Left ventricle myocardium inferior (tissue), 1 donor: ENCODE measurements around the gene WASHC2A. TPM values are rescaled to one million over a fixed set of nuclear protein-coding genes. Genes with fewer than 3 reads are reported as not detected.
"Not testable (repeated sequence)": the region's sequence is repeated elsewhere in the genome, so short reads cannot be mapped to it uniquely, and the experiment has no call there.

Source experiments
- DNase-seq: peaks from one replicate; pipeline ENCODE4 v3.0.0-alpha.2; 2020
- H3K27ac ChIP-seq: fragments of 200-600 bp; replicated peaks from 2 replicates; pipeline ENCODE4 v1.8.0; 2021
- H3K27me3 ChIP-seq: fragments of 200-600 bp; 2 replicates; pipeline ENCODE4 v1.8.0; 2021; ENCODE audit warnings: low read depth
- H3K36me3 ChIP-seq: fragments of 200-600 bp; 2 replicates; pipeline ENCODE4 v1.8.0; 2021
- H3K4me1 ChIP-seq: fragments of 200-600 bp; 2 replicates; pipeline ENCODE4 v1.8.0; 2021
- H3K4me3 ChIP-seq: fragments of 200-600 bp; 2 replicates; pipeline ENCODE4 v1.8.0; 2021; ENCODE audit warnings: mild to moderate bottlenecking, moderate library complexity
- H3K9me3 ChIP-seq: fragments of 200-600 bp; replicated peaks from 2 replicates; pipeline ENCODE4 v1.8.0; 2021
- intact Hi-C: fragments of 100-400 bp; cut with micrococcal nuclease; formaldehyde crosslinking; loops from one replicate; pipeline ENCODE4 v1.11.0; 2022
- total RNA-seq: library from RNA; stranded (reverse); fragmentation: NEBNext Ultra II Directional; extraction: Animal tissue kit (Norgen Biotek cat#: 25700); gene quantifications from one replicate; pipeline ENCODE4 v1.2.1, GENCODE V29; 2021
- TF ChIP-seq, protein P1 (sequence below): fragments of 200-600 bp; IDR thresholded peaks from 2 replicates; pipeline ENCODE4 v1.8.0; 2021; ENCODE audit warnings: antibody characterized with exemption, mild to moderate bottlenecking, borderline replicate concordance
- donor health status: DM: no; HTN: yes; CAD: no; lungs with severe emphysema.

The WASHC2A gene
- total RNA-seq, 1 donor from 2014 or later = 45.4 TPM

DNA sequence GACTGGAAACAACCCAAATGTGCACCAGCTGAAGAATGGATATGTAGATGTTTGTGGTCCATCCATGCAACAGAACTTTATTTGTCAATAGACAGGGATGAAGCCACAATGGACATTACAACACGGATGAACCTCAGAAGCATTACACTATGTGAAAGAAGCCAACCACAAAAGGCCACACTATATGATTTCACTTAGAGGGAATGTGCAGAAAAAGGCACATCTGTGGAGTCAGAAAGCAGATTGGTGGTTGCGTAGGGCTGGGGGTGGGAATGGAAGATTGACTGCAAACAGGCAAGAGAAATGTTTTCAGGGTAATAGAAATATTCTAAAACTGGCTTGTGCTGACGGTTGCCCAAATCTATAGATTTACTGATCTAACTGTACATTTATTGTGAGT lies 34.3 kb upstream of the WASHC2A start:
- DNase-seq = no peak
- intact Hi-C loops = no loop called here
- Histone ChIP-seq H3K9me3 (no peaks in the 10 kb centered on the region), H3K27me3 (no peaks in the 10 kb centered on the region), H3K27ac (no peak overlapping the region), H3K4me1 (no peaks in the 10 kb centered on the region), H3K36me3 (no peaks in the 10 kb centered on the region), H3K4me3 (no peak overlapping the region)
- TF ChIP-seq, protein P1, sequence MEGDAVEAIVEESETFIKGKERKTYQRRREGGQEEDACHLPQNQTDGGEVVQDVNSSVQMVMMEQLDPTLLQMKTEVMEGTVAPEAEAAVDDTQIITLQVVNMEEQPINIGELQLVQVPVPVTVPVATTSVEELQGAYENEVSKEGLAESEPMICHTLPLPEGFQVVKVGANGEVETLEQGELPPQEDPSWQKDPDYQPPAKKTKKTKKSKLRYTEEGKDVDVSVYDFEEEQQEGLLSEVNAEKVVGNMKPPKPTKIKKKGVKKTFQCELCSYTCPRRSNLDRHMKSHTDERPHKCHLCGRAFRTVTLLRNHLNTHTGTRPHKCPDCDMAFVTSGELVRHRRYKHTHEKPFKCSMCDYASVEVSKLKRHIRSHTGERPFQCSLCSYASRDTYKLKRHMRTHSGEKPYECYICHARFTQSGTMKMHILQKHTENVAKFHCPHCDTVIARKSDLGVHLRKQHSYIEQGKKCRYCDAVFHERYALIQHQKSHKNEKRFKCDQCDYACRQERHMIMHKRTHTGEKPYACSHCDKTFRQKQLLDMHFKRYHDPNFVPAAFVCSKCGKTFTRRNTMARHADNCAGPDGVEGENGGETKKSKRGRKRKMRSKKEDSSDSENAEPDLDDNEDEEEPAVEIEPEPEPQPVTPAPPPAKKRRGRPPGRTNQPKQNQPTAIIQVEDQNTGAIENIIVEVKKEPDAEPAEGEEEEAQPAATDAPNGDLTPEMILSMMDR = no peak

DNA sequence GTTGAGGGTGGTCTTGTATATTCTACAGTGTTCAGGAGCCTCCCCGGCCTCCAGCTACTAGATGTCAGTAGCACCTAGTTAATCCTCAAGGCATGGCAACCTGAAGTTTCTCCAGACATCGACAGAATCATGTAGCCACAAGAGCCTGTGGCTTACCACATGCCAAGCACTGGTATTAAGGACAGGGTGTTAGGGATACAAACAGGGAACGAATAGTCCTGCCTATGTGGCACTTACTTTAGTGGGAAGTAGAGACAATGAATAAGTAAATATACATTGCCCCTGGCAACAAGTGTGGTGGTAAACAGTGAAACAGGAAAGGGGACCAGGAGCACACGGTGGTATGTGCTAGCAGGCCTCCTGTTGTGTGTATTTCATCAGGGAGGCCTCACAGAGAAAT lies 32.4 kb upstream of the WASHC2A start:
- H3K4me1 ChIP-seq, H3K36me3 ChIP-seq, H3K27ac ChIP-seq, intact Hi-C loops, H3K9me3 ChIP-seq, DNase-seq, H3K27me3 ChIP-seq, H3K4me3 ChIP-seq: not testable (repeated sequence)

DNA sequence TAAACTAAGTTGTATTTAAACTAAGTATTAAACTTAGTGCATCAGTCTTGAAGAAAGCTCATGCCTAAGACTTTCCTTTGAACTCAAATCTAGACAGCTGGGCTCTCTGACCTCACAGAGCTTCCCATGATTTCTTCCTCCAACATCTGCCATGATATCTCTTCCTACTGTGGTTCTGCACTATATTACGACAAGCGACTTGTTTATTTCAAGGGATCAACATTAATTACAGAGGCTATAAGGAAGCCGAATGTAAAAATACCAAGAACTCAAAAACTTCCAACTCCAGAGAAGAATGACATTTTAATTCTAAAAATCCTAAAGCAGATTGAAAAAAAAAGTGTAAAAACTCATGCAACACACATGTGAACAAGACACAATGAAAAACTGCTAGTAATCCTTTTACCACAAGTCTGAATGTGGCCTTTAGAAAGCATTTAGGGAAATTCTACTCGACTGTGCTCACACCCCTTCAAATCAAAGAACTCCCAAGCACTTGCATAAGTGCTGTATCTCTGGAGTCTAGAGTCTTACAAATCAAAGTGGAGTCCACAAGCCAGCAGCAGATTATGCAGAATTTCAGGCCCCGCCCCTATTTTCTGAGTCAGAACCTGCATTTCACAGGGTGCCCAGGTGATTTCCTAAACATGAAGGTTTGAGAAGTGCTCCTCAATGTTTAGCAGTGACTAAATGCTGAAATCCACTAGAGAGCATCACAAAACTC lies 22.7 kb upstream of the WASHC2A start:
- Histone ChIP-seq H3K27ac (no peak overlapping the region), H3K4me1 (no peaks in the 10 kb centered on the region), H3K9me3 (no peaks in the 10 kb centered on the region), H3K27me3 (no peaks in the 10 kb centered on the region), H3K4me3 (no peak overlapping the region), H3K36me3 (no peaks in the 10 kb centered on the region)
- DNase-seq = no peak
- TF ChIP-seq, protein P1 = no peak
- intact Hi-C loops = no loop called here

DNA sequence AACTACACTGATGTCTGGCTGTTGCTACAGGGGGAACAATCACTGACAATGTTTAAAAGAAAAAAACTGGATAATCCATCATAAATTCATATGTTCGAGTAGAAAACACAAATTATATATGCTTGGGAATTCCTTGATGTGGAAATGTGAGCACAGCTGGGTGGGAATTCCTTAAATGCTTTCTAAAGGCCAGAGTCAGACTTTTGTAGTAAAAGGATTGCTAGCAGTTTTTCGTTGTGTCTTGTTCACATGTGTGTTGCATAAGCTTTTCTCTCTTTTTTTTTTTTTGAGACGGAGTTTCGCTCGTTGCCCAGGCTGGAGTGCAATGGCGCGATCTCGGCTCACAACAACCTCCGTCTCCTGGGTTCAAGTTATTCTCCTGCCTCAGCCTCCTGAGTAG lies 21.3 kb upstream of the WASHC2A start:
- H3K4me1 ChIP-seq, intact Hi-C loops, H3K27me3 ChIP-seq, H3K4me3 ChIP-seq, H3K9me3 ChIP-seq, H3K36me3 ChIP-seq, DNase-seq, H3K27ac ChIP-seq: not testable (repeated sequence)

DNA sequence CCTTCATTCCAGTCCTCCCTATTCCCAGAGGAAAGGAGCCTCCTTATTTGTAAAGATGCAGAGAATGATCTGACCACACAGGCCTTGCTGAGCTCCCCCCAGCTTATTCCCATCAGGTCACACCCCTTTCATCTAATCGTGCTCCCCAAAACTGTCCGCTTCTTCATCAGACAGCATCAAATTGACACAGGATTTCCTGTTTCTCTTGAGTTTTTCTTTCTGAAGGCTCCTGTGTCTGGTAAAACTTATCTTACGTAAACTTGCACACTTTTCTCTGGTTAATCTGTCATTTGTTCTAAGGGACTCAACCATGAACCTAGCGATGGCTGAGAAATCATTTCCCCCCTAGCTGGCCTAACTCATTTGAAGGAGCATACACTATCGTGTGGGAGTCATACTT lies 20.2 kb upstream of the WASHC2A start:
- H3K27me3 ChIP-seq, H3K4me1 ChIP-seq, H3K4me3 ChIP-seq, H3K27ac ChIP-seq, H3K9me3 ChIP-seq, H3K36me3 ChIP-seq, DNase-seq, intact Hi-C loops: not testable (repeated sequence)

DNA sequence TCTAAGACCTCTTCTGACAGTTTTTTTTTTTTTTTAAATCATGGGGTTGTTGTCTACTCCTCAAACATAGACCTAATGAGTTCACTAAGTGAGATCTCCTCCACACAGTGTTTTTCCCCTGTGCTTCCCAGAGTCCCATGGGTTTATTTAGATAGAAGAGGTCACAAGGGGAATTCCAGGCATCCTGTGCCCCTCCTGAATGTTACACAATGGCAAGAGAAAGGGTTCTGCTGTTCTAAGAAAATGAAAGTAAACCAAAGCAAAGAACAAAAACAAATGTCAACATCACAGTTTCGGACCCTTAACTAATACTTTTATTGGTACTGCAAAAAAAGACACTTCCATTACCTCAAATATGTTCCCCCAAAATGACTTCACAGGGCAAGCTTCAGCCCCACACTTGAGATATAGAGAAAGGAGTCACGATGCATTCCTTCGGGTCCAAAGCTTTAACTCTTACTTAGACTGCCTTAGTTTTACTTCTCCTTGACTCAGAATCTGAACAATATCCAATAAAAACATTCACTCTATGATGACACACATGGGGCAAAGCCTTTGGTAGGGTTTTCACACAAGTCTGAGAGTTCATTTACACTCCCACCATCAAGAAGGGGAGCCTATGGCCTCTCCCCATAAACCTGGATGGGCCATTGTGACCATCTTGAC lies 15.6 kb upstream of the WASHC2A start:
- intact Hi-C loops, DNase-seq, H3K36me3 ChIP-seq, H3K27me3 ChIP-seq, H3K9me3 ChIP-seq: not testable (repeated sequence)
- Histone ChIP-seq H3K4me3 (peak overlapping the region; percentile 17), H3K4me1 (peaks cover 14% of the 10 kb centered on the region), H3K27ac (peak overlapping the region; percentile 72)

DNA sequence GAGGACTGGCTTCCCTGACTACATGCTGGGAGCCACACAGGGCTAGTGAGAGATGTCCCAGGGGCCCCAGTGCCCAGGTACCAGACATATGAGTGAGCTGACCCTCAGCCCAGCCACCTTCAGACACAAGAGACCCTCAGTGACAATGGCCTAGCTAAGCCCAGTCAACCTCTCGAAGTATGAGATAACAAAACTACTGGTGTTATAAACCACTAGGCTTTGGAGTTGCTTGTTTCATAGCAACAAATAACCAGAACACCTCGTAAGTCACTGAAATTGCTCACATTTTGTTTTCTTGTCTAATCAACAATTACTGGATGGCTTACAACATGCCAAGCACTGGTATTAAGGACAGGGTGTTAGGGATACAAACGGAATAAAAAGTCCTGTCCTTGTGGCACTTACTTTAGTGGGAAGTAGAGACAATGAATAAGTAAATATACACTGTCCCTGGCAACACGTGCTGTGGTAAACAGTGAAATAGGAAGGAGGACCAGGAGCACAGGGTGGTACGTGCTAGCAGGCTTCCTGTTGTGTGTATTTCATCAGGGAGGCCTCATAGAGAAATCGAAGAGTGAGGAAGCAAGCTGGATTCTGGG lies 14.9 kb upstream of the WASHC2A start:
- Histone ChIP-seq H3K4me1 (peaks cover 14% of the 10 kb centered on the region), H3K27ac (peak overlapping the region; percentile 72)
- intact Hi-C loops, H3K9me3 ChIP-seq, DNase-seq, H3K36me3 ChIP-seq, H3K27me3 ChIP-seq, H3K4me3 ChIP-seq: not testable (repeated sequence)

DNA sequence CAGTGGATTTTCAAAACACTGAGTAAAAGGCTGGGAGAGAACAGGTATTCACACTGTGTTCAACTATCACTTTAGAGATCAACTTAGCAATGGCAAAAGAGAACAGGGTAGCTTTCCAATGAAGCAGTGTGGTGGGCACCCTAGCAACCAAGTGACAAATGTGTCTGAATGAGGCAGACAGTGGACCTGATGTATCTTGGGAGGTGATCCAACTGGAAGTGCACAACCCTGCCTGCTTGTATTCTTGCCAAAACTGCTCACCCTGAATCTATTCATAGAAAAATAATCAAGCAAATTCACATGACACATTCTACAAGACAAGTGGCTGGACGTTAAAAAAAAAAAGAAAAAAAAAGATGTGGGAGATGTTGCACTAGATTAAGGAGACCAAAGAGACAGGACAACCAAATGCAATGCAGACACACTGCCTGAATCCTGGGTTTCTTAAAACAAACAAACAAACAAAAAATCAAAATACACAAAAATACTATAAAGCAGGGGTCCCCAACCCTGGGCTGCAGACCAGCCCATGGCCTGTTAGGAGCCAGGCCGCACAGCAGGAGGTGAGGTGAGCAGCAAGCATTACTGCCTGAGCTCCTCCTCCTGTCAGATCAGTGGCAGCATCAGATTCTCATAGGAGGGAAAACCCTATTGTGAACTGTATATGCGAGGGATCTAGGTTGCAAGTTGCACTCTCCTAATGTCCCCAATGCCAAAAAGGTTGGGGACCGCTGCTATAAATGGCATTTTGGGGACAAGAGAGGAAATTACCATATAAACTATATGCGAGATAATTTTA lies 12.1 kb upstream of the WASHC2A start:
- H3K27me3 ChIP-seq, H3K36me3 ChIP-seq, DNase-seq, intact Hi-C loops, H3K9me3 ChIP-seq, H3K4me3 ChIP-seq: not testable (repeated sequence)
- Histone ChIP-seq H3K4me1 (peaks cover 14% of the 10 kb centered on the region), H3K27ac (peak overlapping the region; percentile 83)

DNA sequence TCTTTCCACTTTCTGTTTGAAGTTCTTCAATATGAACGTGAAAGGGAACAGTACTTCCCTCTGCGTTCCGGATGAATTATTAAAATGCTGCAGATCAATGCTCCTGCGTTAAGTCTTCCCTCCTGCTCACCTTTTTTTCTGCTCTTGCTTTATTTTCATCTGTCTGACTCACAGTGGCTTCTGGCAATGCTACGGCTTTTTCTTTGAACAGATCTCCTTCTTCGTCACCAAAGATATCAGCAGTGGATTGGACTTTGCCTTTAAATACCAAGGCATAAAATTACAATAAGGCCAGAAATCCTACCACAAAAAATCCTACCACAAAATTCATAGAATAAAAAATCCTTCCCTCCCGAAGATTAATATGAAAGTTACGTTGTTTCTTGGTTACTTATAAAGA lies 11.1 kb upstream of the WASHC2A start:
- H3K27me3 ChIP-seq, DNase-seq, H3K9me3 ChIP-seq, intact Hi-C loops, H3K36me3 ChIP-seq, H3K4me3 ChIP-seq: not testable (repeated sequence)
- peaks cover 13% of the 10 kb centered on the region for H3K4me1 ChIP-seq
- peak overlapping the region; percentile 83 for H3K27ac ChIP-seq

DNA sequence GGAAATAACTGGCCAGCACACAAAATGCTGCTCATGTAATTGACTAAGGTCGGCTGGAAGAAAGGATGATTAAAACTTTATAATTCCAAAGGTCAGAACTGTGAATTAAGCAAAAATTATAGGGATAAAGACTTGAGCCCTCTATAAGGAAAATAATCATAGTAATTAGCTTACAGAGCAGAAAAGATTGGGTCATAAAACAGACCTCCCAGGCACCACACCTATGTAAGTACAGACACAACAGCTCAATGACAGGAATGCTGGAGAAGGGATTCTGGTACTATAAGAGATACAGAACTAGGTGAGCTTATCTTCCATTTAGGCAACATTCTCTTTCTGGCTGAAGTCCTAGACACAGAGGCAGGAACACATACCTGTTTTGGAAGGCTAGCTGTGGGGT lies 9.0 kb upstream of the WASHC2A start:
- intact Hi-C loops, H3K27ac ChIP-seq, DNase-seq, H3K4me1 ChIP-seq, H3K27me3 ChIP-seq, H3K36me3 ChIP-seq, H3K9me3 ChIP-seq, H3K4me3 ChIP-seq: not testable (repeated sequence)

DNA sequence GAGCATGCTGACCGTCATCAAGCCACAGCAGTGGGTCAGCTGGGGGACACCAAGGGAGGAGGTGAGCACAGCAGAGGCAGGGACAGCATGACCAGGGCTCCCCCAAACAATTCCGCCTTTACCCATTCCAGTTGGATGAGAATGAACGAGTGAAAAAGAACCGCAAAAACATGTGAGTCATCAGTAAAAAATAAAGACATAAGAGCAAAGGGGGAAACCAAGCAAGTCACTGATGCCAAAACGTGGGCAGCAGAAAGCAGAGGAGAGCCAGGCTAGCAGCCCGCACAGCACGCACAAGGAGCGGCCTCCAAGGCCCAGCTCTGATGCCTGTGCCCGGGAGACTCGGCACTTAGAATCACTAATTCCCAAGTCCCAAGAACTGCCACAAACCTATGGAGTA lies 7.8 kb upstream of the WASHC2A start:
- H3K36me3 ChIP-seq, H3K9me3 ChIP-seq, H3K27ac ChIP-seq, H3K27me3 ChIP-seq, H3K4me1 ChIP-seq, H3K4me3 ChIP-seq, intact Hi-C loops, DNase-seq: not testable (repeated sequence)
